ENCODE measurements around the gene TNFRSF18.
A peak's percentile ranks its signal among the peaks of the same experiment; 100 is the strongest.

TNFRSF18 gene

DNA sequence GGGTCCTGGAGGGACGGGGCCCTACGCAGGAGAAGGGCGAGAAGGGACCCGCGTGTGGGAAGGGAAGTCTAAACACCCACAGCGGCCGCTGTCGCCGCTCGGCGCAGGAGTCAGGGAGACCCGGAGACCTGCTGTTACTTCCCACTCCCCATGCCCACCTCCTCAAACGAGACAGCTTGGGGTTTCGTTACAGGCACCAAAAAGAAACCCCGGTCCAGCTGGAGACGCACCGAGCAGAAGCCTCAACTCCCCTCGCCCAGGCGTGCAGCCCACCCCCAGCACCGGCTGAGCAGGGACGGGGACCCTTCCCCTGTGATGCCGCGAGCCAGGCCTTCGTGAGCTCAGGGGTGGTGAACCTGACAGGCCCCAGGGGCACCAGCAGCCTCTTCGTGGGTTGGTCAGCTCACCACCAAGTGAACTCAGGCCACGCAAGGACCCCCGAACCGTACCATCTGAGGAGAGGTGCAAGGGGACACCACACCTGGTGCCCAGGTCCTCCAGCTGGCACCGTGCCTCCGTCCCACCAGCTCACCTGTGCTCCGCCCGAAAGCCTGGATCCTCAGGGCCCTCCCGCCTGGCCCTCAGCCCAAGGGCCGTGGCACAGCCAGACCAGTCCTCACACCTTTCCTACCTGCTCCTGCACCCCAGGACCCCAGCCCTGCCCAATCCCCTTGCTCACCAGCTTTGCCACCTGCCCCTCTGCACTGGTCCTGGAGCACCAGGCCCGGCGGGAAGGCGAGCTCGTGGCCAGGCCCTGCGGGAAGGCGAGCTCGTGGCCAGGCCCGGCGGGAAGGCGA is 20.4 kb upstream of the TNFRSF18 start:
- no peak for DNase-seq

DNA sequence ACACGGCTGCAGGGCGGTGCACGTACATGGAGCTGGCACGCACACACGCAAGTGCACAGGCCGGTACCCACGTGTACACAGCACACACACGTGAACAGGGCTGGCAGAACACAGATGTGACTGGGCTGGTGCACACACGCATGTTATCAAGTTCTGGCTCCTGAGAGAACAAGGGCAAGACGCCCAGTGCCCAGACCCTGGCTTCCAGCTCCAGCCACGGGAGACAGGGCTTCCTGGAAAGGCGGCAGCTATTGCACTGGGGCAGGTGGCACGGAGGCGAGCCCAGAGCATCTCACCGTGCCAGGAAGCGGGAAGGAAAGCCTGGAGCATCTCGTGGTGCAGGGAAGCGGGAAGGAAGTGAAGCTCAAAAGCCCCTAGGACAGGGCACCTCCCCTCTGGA is 19.5 kb upstream of the TNFRSF18 start:
- no peak for DNase-seq

DNA sequence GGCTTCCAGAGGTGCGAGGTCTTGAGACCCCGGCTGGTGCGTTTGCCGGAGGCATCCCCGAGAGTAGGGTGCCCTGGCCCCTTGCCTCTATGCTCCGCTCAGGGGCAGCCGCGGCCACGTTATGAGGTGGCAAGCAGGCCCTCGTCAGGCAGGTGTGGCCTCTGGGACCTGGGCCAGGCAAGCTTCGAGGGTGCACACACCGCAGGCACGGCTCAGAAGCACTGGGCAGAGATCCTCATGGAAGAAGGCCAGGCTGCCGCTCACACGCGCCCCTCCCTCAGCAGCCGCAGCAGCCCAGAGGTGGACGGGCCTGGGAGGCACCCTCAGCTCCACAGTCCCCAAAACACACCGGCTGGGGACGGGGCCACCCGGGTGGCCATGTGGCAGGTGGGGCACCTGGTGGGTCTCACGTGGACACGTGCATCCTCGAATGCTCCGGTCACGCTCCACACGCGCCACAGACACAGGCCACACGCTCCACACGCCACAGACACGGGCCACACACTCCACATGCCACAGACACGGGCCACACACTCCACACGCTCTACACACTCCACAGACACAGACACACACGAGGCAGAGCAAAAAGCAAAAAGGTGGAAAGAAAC is 18.9 kb upstream of the TNFRSF18 start:
- DNase-seq = no peak

DNA sequence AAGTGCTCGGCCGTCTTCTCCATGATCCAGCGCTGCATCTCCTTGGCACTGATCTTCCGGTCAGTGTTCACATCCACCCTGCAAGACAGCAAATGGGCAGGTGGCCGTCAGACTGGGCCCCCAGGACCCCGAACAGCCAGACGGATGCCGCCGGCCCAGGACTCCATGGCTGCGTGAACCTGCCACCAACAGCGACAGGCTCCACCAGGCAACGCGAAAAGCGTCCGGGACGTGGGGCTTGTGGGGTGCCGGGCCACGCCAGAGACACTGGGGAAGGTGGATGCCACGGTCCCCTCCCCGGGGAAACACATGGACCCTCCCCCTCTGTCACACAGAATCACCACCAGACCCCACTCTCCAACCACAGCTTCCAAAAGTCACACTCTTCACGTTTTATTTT is 17.5 kb upstream of the TNFRSF18 start:
- no peak for DNase-seq

DNA sequence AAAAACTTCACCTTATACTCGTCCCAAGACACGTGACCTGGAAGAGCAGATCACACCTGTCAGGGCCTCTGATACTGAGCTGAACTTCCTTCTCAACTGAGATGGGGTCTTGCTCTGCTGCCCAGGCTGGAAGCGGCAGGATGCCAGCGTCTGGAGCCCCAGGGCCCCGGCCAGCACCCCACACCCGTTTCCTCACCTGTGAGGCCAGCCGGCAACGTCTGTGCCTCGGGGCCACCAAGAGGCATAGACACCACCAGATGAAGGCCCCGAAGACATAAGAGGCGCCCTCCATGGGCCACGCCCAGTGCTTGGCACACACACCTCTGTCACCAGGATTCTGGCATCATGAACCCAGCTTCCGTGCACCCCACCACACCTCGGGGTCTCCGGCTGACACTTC is 16.9 kb upstream of the TNFRSF18 start:
- DNase-seq = no peak

DNA sequence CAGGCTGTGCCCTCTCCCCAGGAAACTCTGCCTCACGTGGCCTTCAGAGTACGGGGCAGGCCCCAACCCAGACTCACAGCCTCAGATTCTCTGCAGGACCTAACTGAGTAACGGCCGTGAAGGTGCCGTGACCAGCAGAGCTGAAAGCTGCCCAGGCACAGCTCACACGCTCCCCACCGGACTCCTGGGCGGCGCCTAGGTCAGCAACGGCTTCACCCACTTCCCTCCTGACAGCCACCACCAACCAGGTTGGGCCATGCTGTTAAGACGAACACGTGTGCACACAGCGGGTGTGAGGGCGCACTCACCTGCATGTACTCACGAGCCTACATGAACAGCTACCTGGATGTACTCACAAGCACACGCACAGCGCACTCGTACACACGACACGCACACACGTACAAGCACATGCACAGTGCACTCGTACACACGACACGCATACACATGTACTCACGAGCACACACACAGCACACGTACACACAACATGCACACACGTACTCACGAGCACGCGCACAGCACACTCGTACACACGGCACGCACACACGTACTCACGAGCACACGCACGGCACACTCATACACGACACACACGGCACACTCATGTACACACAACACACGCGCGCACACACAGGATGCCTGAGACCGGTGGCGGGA is 16.3 kb upstream of the TNFRSF18 start:
- DNase-seq = no peak

DNA sequence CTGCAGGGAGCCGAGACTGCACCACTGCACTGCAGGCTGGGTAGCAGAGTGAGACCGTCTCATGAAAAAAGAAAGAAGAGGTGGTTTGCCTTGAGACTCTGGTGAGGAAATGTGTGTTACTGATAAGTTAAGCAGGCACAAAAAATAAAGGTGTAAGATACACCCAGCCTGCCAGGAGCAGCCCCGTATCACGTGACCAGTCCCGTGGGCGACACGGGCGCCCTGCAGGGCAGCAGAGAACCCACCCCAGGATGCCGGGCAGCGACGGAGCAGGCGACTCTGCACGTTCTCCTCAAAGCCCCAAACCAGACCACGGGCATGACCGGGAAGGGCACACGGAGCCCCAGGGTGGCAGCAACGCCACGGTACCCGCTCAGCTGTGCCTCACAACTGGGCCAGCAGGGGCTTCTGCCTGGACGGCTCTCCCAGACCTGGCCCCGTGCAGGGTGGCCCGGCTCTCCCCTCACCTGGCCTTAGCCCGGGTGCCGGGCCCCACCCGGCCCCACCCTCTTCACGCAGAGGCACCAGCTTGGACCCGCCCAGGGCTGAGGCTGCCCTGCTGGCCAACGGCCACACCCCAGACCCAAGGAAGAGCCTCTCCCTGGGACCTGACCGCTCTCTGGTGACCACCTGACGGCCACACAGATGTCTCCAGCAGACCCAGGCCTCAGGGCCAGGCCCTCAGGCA is 15.6 kb upstream of the TNFRSF18 start:
- no peak for DNase-seq

DNA sequence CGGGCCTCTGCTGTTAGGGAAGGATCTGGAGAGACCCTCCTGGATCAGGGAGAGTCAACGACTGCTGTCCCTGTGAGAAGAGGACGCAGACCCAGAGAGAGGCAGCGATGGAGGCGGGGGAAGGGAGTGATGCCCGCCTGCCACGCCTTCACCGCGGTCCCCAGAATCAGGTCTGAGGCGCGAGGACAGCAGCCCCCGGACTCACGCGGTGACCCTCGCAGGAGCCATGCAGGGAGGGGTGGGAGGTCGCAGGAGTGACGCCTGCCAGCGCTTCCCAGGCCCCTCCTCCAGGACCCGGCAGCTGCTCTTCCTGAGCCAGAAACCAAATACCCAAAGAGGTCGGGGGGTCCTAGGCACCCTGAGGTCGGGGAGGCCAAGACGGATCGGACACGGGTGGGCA is 13.8 kb upstream of the TNFRSF18 start:
- no peak for DNase-seq

DNA sequence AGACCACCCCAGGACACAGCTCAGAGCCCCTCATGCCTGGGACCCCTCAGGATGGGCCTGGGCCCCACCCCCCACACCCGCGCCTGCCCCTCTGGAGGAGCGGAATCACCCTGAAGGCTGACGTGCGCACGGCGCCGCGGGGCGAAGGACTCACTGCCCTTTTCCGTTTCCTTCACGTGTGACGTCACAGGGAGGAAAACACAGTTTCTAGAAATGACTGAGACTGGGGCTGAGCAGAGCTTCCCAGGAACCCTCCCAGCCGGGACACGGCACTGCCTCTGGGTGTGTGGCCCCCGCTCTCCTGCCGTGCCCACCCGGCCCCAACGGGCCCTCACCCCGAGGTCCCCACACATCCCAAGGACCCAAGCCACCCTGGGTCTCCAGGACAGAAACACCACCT is 12.9 kb upstream of the TNFRSF18 start:
- peak; percentile 53 for DNase-seq

DNA sequence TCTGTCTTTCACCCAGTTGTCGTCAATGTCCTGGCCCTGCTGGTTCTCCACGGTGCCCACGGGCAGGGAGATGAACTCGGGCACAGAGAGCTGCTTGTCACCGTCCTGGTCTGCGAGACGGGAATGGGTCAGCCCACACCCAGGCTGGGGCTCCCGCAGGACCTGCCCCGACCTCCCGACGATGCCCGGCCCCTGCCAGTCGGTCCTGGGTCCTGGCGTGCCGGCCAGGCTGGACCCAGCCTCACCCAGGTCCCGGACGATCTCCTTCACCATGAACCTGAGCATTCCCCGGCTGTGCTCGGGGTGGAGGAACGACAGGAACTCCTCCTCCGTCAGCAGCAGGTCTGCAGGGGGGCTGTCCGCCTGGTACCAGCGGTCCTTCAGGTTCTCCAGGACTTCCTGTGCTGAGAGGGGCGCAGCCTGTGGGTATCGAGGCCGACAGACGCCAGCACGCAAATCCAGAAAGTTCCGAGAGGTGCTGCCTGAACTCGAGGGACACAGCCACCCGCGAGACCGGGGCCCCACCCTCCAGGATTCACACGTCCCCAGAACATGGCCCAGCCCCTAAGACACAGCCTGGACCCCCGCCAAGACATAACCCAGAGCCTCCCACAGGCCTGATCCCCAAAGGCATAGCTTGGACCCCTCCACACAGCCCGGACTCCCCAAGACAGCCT is 12.3 kb upstream of the TNFRSF18 start:
- no peak for DNase-seq

DNA sequence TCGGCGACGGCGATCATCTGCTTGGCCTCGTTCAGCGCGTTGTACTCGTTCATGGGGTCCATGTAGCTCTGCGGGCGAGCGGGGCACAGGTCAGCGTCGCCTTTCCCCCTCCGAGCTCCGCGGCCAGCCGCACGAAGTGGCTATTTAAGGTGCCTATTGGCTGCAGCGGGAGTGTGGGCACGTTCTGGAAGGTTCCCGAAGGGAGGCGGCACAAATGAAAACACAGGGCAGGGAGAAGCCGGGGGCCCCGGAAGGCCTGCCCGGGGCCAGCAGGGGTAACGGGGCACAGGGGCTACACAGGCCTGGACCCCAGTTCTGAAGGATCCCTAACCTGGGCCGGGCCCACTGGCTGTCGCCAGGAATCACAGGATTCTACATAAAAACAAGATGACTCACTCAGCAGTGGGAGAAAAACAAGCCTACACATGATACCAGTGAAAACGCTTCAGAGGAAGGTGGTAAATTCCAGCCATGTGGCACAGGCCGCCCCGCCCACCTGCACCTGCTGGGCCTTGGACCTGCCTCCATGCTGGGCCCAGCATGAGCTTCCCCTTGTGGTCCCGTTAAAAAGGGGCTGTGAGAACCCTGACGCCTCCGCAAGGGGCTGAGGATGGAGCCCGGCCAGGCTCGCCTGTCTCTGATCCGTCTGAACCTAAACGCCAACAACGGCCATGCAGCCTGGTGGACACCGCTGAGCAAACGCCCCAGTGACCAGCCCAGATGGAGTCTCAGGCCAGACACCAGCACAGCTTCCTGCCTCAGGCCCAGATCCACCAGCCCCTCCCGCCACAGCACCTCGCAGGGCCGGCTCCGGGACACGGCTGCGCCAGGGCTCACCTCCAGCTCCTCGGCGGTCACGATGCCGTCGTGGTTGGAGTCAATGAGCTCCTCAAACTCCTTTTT is 11.5 kb upstream of the TNFRSF18 start:
- DNase-seq = peak; percentile 28

DNA sequence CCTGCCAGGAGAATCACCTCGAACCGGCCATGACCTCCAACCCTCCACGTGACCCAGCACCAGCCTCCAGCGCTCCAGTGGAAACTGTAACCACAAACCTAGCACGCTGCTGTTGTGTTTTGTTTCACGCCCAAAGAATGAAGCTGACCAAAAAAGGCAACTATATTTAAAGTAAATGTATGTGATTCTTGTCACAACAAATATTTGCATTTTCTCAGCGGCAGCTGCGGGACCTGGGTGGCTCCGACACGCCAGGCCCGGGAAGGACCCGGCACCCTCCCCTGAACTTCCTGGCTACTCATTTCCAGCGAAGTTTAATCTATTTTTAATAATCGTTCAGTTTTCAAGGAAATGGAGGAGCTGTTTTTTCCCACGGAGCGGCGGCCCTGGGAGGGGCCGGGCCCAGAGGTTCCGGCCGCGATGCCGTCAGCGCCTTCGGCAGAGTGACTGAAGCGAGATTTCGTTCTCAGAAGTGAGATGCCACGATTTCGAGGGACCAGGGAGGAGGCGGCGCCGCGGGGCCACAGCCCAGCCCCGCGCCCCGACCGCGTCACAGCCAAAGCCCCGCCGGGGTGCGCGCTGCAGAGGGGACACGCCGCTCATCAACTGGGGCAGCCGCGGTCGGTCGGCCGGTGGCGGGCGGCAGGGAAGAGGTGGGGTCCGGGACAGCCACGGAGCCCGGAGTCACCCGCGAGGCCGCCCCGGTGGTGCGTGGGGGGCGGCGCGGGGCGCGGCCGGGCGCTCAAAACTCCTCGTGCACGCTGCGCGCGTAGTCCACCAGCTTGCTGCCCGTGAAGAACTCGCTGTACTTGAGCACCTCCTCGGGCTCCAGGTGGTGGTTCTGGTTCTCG is 10.6 kb upstream of the TNFRSF18 start:
- peak; percentile 51 for DNase-seq

DNA sequence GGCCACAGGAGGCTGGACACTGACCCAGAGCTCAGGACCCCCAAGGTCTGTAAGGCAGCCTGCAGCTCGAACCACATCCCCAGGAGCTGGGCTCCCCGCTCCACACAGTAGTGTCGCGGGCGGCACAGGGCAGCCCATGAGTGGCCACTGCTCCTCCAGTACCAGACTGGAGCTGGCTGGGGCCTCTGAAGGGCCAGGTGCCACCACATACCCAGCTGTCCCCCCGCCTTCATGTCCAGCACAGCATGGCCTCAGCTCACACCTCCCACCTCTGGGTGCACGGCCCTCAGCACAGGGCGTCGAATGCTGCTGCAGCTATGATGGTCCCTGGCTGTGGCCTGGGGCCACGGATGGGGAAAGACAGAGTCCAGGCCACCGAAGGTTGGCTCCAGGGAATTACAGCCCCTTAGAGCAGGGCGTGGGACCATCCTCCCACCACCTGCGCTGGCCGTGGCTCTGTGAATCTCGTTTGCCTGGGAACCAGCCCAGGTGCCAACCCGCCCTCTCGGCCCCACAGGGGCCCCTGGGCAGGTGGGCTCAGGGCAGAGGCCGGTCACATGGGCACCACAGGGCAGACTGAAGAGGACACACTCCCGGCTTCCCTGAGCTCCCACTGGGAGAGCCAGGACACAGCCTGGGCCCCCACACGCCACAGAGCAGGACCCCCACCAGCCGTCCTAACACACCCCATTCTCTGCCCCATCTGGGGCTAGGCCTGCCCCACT is 9.7 kb upstream of the TNFRSF18 start:
- no peak for DNase-seq

DNA sequence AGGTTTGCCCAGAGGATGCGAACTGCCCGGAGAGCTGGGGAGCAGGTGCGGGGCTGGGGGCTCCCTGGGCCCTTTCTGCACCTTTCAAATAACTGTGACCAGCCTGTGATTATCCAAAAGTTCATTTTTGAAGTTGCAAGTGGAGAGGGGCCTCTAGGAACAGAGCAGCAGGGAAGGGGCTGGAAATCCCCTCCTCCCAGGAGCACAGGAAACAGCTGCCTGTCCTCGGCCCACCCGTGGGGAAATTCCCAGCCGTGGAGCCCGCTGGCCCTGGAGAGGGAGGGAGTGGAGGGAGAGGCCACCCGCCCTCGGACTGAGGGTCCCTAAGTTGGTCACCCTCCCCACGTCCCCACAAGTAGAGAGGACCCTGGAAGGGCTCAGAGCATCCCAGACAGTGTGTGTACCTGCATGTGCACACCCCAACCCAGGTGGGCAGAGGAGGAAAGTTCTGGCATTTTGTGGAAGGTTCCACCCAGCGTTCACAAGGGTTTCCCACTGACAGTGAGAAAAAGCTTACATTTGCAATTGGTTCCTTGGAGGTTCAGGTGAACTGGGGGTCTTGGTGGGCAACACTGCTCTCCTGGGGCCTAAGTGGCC is 8.8 kb upstream of the TNFRSF18 start:
- DNase-seq = no peak

DNA sequence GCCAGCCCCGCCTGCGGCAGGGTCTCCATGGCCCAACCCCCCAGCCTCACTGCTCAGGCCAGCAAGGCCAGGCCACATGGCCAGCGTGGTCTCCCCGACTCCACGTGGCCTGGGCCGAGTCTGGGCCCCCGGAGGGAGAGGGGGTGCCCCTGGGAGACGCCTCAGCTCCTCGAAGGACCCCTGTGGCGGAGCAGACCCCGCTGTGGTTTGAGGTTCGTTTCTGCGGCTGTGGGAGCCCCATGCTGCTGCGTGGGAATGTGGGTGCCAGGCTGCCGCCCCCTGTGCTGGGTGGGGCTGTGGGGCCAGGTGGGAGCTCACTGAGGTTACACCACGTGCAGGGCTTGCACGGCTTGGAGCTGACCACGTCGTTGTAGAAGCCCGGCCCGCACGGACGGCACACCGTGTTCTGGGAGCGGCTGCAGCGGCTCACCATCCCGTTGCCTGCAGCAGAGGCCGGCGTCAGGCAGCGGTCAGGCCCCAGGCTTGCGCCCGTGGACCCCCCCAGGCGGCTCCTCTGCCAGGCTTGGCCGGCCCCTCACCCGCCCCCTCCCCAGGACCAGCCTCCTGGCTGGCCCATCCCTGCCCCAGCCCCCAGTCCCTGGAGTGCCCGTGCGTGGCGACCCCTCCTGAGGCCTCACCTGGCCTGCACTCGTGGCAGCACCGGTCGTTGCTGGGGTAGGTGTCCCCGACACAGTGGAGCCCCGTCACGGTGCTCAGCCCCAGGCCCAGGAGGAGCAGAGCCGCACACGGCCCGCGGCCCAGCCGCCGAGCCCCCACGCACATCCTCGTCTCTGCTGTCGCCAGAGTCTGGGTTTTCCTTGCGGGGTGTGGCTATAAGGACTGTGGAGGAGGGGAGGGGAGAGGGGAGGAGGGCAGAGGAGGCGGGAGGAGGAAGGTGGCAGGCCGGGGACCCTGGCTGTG is 7.2 kb upstream of the TNFRSF18 start, which contains the start of gene TNFRSF4:
TSS of gene TNFRSF4 (minus strand) at position 809 of the 921 bp plus-strand sequence. CDS start at position 783, 26 bp downstream.
- peak; percentile 38 for DNase-seq

DNA sequence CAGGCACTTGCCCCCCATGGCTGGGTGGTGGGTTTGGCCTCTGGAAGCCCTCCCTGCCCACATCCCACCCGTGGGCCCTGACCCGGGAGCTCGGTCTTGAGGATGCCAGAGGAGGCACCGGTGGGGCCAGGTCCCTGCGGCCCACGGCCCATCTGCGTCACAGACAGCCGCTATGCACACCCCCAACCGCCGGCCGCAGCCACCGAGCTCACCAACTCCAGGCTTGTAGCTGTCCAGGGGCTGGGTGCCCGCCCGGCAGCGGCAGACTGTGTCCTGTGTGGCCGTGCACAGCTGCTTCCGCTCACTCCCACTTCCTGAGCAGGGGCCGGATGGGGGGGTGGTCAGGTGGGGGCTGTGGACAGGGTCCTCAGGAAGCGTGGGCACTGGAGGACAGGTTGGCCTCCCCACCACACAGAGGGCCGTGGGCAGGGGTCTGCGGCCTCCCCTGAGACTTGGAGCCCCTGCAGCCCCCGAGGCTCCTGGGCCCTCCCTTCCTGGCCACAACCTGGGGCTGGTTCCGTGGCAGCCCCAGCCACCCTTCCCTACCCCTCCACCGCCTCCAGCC is 6.5 kb upstream of the TNFRSF18 start:
- peak; percentile 53 for DNase-seq

DNA sequence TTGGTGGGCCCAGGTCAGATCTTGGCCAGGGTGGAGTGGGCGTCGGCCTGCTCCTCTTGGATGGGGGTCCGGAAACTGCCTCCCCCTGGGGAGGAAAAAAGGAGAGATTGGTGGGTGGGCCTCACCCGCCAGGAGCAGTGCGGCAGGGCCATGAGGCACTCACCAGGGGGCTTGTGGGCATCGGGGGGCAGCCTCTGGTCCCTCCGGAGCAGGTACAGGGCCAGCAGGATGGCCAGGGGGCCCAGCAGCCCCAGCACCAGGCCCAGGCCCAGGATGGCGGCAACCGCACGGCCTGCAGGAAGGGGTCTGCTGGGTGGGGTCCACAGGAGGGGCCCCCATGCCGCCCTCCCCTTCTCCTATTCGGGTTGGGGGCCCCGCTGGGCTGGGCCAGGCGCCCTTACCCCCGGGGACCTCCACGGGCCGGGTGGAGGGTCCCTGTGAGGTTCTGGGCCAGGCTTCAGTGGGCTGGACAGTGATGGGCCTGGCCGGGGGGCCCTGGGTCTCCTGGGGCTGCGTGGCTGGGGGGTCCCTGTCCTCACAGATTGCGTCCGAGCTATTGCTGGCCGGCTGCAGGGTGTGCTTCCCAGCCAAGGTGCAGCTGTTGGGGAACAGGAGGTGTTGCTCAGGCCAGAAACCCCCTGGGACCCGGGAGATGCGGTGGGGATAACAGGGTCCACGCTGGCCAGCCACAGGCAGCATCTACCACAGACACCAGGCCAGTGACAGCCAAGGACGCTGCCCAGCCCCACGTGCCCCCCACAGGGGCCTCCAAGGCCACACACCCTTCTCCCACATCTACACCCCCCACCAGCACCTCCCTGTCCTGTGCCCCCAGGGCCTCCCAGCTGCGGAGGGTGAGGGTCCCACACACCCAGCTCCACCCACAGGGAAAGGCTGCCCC is 5.4 kb upstream of the TNFRSF18 start:
- no peak for DNase-seq
